Neural progenitor cell (in vitro differentiated cells): ENCODE data around the gene CLEC4E.
"Not testable (repeated sequence)": the region's sequence is repeated elsewhere in the genome, so short reads cannot be mapped to it uniquely, and the experiment has no call there.

Experiments
- CTCF ChIP-seq: fragments of 200-600 bp; sonication (generic); IDR thresholded peaks from 2 replicates; pipeline ENCODE4 v1.5.1; 2017; ENCODE audit warnings: antibody characterized with exemption, mild to moderate bottlenecking
- EZH2 ChIP-seq: fragments of 200-600 bp; sonication (generic); IDR thresholded peaks from 2 replicates; pipeline ENCODE4 v1.6.1; 2017; ENCODE audit warnings: antibody characterized with exemption, mild to moderate bottlenecking, moderate library complexity
- EZH2phosphoT487 ChIP-seq: fragments of 200-600 bp; sonication (generic); IDR thresholded peaks from 2 replicates; pipeline ENCODE4 v1.6.1; 2017; ENCODE audit warnings: antibody characterized with exemption

- not testable (repeated sequence) for TF ChIP-seq CTCF, EZH2phosphoT487, EZH2
These were observed at the start of gene CLEC4E for GRCh38 chr12:8540831-8541230.
